Activated T-helper 17 cell treated with anti-CD3 and anti-CD28 coated beads, Interleukin-2, amount 50 U/mL, for 72 hours (primary cell): ENCODE measurements around the gene MYCBPAP. TPM values are rescaled to one million over a fixed set of nuclear protein-coding genes. Genes with fewer than 3 reads are reported as not detected.

ENCODE experiments used
- ATAC-seq: fragments of 150-1000 bp; cut with Tn5 transposase; replicated peaks from 2 replicates; pipeline ENCODE4 v1.10.0; 2021; ENCODE audit warnings: mild to moderate bottlenecking, moderate library complexity
- H3K27ac Mint-ChIP-seq: one replicate; pipeline ENCODE4 v1.8.0; 2022; ENCODE audit warnings: mixed read lengths
- H3K27me3 Mint-ChIP-seq: one replicate; pipeline ENCODE4 v1.8.0; 2022; ENCODE audit warnings: mixed read lengths
- H3K36me3 Mint-ChIP-seq: one replicate; pipeline ENCODE4 v1.8.0; 2022; ENCODE audit warnings: low read depth, mild to moderate bottlenecking, mixed read lengths
- H3K4me1 Mint-ChIP-seq: one replicate; pipeline ENCODE4 v1.8.0; 2022; ENCODE audit warnings: mixed read lengths
- H3K4me3 Mint-ChIP-seq: one replicate; pipeline ENCODE4 v1.8.0; 2022; ENCODE audit warnings: mild to moderate bottlenecking, mixed read lengths
- H3K9me3 Mint-ChIP-seq: one replicate; pipeline ENCODE4 v1.8.0; 2022; ENCODE audit warnings: mixed read lengths
- total RNA-seq, 2 donors: library from RNA; stranded (reverse); gene quantifications; one replicate each; pipeline ENCODE4 v1.2.3, GENCODE V29; 2022

MYCBPAP gene
- total RNA-seq, 2 donors from 2014 or later: 2.1 to 3.2 TPM

GRCh38 chr17:50529849-50530248, 21.6 kb downstream of the MYCBPAP start:
- H3K36me3 Mint-ChIP-seq: no peaks in the 10 kb centered on the region

DNA sequence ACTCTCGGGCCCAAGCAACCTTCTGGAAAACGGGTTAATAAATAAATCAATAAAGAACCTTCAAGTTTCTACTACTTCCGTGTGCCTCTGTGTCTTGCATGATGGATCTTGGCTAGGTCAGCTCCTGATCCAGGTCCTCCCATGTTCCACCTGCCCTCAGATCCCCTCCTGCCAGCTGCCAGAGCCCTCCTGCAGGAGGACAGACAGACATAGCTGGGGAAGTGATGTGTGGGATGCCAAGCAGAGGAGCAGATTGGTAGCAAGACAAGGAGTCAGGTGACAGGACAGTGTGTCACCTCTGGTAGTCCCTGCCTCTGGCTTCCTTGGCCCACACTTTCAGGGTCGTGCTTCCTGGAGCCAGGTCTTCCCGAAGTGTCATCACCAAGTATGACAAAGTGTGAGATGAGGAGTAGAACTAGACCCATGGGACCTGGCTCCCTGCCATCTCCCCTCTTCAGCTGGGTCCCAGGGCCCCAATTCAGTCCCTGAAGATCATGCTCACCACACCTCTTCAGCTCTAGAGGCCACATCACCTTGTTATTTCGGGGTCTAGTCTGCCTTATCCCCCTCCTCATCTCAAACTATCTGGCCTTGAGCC, 23.3 kb downstream of the MYCBPAP start:
- Mint-ChIP-seq H3K27ac (no peak overlapping the region), H3K27me3 (peaks cover 45% of the 10 kb centered on the region), H3K4me1 (peaks cover 15% of the 10 kb centered on the region), H3K36me3 (no peaks in the 10 kb centered on the region), H3K9me3 (no peaks in the 10 kb centered on the region), H3K4me3 (no peak overlapping the region)
- no peak for ATAC-seq

More at GRCh38 chr17:50529849-50530248, 21.6 kb downstream of the MYCBPAP start:
- H3K27ac Mint-ChIP-seq: no peak overlapping the region
- no peak overlapping the region for H3K4me3 Mint-ChIP-seq
- no peaks in the 10 kb centered on the region for H3K9me3 Mint-ChIP-seq
- ATAC-seq: no peak
- H3K4me1 Mint-ChIP-seq: peaks cover 15% of the 10 kb centered on the region
- peaks cover 45% of the 10 kb centered on the region for H3K27me3 Mint-ChIP-seq

DNA sequence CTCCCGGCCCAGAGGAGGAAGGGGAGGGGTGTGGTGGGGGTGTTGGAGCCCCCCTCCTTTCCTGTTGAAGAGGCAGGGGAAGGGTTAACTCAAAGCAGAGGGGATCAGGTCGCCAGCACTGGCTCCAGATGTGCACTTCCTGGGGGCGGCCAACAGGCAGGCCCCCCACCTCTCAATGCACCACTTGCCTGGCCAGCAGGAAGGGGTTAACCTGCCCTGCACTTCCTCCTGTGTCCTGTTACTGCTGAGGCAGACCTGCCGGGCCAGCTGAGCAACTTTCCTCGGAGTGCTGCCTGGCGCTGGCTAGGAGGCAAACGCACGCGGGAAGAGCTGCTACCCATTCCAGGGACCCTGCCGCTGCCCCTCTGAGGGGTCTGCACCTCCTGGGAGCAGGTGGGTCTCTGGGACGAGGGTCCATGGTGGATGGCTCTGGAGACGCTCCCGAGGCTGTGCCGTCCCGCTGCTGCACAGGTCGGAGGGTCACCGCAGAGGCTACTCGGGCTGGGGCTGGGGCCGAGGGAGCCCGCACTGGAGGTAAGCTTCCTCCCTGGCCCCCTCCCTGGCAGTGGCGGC, 24.3 kb downstream of the MYCBPAP start, which contains the start of gene EPN3:
Gene EPN3, plus strand, starts transcription at position 284 of the 573 bp plus-strand sequence. CDS start 3,822 bp downstream, outside the sequence.
- no peak for ATAC-seq
- Mint-ChIP-seq H3K9me3 (no peaks in the 10 kb centered on the region), H3K27ac (no peak within 1 kb of the TSS), H3K4me3 (peak within 1 kb of the TSS; percentile 28), H3K36me3 (no peaks in the 10 kb centered on the region), H3K4me1 (peaks cover 15% of the 10 kb centered on the region), H3K27me3 (peaks cover 45% of the 10 kb centered on the region)

DNA sequence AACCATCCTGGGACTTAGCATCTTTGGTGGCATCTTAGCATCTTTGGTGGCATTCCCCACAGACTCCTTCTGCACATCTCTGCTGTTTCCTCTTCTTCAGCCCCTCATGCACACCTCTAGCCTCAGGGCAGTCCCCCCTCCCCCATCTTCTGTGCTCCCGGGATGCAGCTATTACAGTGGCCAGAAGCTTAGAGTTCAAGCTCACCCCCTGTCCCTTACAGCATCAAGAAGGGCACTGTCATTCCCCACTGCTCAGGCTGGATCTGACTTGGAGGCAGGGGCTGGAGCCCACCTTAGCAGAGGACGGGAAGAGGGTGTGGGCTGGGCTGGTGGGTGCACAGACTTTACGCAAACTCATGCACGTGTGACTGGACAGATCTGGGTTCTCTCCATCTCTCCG, 24.9 kb downstream of the MYCBPAP start:
- no peaks in the 10 kb centered on the region for H3K9me3 Mint-ChIP-seq
- no peak overlapping the region for H3K27ac Mint-ChIP-seq
- H3K4me1 Mint-ChIP-seq: peaks cover 15% of the 10 kb centered on the region
- H3K27me3 Mint-ChIP-seq: peaks cover 45% of the 10 kb centered on the region
- H3K36me3 Mint-ChIP-seq: no peaks in the 10 kb centered on the region
- H3K4me3 Mint-ChIP-seq: peak overlapping the region; percentile 28
- ATAC-seq: no peak

- Mint-ChIP-seq H3K4me3 (peak overlapping the region; percentile 28), H3K36me3 (no peaks in the 10 kb centered on the region), H3K27me3 (peaks cover 42% of the 10 kb centered on the region), H3K4me1 (peaks cover 15% of the 10 kb centered on the region), H3K9me3 (no peaks in the 10 kb centered on the region), H3K27ac (no peak overlapping the region)
- ATAC-seq: no peak
Observed at GRCh38 chr17:50533720-50534148, 25.5 kb downstream of the MYCBPAP start.

GRCh38 chr17:50534222-50534978, 26.2 kb downstream of the MYCBPAP start:
- H3K36me3 Mint-ChIP-seq: no peaks in the 10 kb centered on the region
- no peak overlapping the region for H3K27ac Mint-ChIP-seq
- H3K4me3 Mint-ChIP-seq: peak overlapping the region; percentile 28
- H3K9me3 Mint-ChIP-seq: no peaks in the 10 kb centered on the region
- peaks cover 15% of the 10 kb centered on the region for H3K4me1 Mint-ChIP-seq
- peak; percentile 70 for ATAC-seq
- H3K27me3 Mint-ChIP-seq: peaks cover 37% of the 10 kb centered on the region

DNA sequence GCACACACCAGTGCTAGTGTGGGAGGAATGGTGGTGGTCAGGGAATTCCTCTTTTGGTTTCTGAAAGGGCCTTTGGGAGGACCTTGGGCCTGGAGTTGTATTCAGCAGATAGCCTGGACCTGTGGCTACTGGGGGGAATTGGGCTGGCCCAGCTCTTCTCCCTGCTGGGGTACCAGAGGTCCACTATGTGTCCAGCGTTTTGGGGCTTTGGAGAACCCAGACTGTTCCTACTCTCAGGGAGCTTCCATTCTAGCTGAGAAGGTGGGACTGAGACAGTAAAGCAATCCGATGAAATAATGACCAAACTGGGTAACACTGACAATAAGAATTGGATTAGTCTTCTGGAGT, 26.7 kb downstream of the MYCBPAP start:
- Mint-ChIP-seq H3K27ac (no peak overlapping the region), H3K4me1 (peaks cover 15% of the 10 kb centered on the region), H3K4me3 (no peak overlapping the region), H3K36me3 (no peaks in the 10 kb centered on the region), H3K27me3 (peaks cover 32% of the 10 kb centered on the region), H3K9me3 (no peaks in the 10 kb centered on the region)
- no peak for ATAC-seq

- H3K27me3 Mint-ChIP-seq: peaks cover 31% of the 10 kb centered on the region
- H3K36me3 Mint-ChIP-seq: no peaks in the 10 kb centered on the region
- no peak overlapping the region for H3K4me3 Mint-ChIP-seq
- no peak overlapping the region for H3K27ac Mint-ChIP-seq
- no peaks in the 10 kb centered on the region for H3K9me3 Mint-ChIP-seq
- peaks cover 15% of the 10 kb centered on the region for H3K4me1 Mint-ChIP-seq
- ATAC-seq: no peak
Observed at GRCh38 chr17:50535407-50535806, 27.2 kb downstream of the MYCBPAP start.

DNA sequence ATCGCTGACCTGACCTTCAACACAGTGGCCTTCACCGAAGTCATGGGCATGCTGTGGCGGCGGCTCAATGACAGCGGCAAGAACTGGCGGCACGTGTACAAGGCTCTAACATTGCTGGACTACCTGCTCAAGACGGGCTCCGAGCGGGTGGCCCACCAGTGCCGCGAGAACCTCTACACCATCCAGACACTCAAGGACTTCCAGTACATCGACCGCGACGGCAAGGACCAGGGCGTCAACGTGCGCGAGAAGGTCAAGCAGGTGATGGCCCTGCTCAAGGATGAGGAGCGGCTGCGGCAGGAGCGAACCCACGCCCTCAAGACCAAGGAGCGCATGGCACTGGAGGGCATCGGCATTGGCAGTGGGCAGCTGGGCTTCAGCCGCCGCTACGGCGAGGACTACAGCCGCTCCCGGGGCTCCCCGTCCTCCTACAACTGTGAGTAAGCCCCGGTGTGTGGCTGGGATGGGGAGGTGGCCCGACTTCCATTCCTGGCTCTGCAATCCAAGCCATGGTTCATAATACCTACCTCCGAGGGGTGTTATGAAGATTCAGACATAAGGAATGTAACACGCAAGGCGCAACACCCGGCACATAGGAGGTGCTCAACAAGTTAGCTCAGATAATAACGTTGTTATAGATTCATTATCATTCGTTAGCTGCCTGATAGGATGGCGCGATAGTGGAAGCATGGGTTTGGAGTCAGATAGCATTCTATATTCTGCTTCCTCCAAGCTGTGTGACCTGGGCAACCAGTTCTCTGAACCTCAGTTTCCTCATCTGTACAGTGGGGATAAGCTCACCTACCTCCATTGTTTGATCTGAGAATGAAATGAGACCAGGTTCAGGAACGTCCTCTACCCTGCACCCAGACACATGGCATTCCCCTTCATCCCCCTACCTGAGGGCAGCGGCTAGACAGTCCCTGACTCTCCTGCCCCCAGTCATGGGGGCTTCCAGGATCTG, 28.7 kb downstream of the MYCBPAP start:
- Mint-ChIP-seq H3K4me3 (no peak overlapping the region), H3K36me3 (no peaks in the 10 kb centered on the region), H3K4me1 (peaks cover 18% of the 10 kb centered on the region), H3K9me3 (no peaks in the 10 kb centered on the region), H3K27me3 (peaks cover 16% of the 10 kb centered on the region), H3K27ac (no peak overlapping the region)
- no peak for ATAC-seq

GRCh38 chr17:50537721-50538548, 29.7 kb downstream of the MYCBPAP start:
- no peaks in the 10 kb centered on the region for H3K36me3 Mint-ChIP-seq
- H3K27me3 Mint-ChIP-seq: peaks cover 15% of the 10 kb centered on the region
- no peak for ATAC-seq
- H3K4me3 Mint-ChIP-seq: no peak overlapping the region
- no peaks in the 10 kb centered on the region for H3K9me3 Mint-ChIP-seq
- peaks cover 23% of the 10 kb centered on the region for H3K4me1 Mint-ChIP-seq
- H3K27ac Mint-ChIP-seq: no peak overlapping the region

GRCh38 chr17:50538549-50539410, 30.5 kb downstream of the MYCBPAP start:
- no peak for ATAC-seq
- H3K9me3 Mint-ChIP-seq: no peaks in the 10 kb centered on the region
- H3K4me1 Mint-ChIP-seq: peaks cover 16% of the 10 kb centered on the region
- no peak overlapping the region for H3K4me3 Mint-ChIP-seq
- H3K27me3 Mint-ChIP-seq: peaks cover 7% of the 10 kb centered on the region
- no peaks in the 10 kb centered on the region for H3K36me3 Mint-ChIP-seq
- no peak overlapping the region for H3K27ac Mint-ChIP-seq

DNA sequence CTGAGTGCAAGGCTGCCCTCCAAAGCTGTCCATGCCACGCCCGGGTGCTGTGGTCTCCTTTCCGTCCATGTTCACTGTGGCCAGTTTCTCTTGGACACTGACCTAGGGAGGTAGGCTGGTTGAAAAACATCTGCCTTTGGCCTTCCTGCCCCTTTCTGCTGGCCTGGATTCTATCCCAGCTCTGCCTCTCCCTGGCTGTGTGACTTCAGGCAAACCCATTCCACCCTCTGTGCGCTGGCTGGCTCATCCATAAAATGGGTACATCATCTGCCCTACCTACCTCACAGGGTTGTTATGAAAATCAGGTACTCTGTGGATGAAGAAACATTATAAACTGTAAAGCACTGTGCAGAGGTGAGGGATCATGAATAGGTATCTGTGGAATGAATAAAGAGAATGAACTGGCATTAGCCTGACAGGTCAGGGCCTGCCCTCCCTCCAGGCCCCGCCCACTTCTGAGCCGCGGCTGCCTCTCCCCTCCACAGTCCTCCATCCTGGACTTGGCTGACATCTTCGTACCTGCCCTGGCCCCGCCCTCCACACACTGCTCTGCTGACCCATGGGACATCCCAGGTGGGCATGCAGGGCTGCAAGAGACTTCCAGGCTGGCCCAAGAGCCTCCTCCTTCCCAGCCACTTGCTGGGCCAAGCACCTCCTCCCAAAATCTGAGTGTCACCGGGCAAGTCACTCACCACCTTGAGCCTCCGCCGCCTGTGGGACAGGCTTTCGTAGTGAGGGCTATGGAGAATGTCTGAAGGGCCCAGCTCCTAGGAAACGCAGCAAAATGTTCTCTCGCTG, 31.7 kb downstream of the MYCBPAP start:
- Mint-ChIP-seq H3K27me3 (peaks cover 8% of the 10 kb centered on the region), H3K4me1 (peaks cover 8% of the 10 kb centered on the region), H3K9me3 (no peaks in the 10 kb centered on the region), H3K4me3 (no peak overlapping the region), H3K27ac (no peak overlapping the region), H3K36me3 (no peaks in the 10 kb centered on the region)
- no peak for ATAC-seq
